ENCODE measurements around the gene MRAS.

The MRAS gene

GRCh38 chr3:138381950-138382715 is 33.8 kb downstream of the MRAS start:
- FAIRE-seq: no peak
- DNase-seq (ENCODE audit: insufficient read length): no peak
- TF ChIP-seq POLR2A (IDR thresholded peaks at IDR 0.05; ENCODE audit: low read depth, low read length) (no peak), POLR2AphosphoS5 (IDR thresholded peaks at IDR 0.05; ENCODE audit: low read depth, low read length) (no peak), TAF1 (IDR thresholded peaks at IDR 0.05; ENCODE audit: borderline replicate concordance, low read depth, low read length) (no peak)

DNA sequence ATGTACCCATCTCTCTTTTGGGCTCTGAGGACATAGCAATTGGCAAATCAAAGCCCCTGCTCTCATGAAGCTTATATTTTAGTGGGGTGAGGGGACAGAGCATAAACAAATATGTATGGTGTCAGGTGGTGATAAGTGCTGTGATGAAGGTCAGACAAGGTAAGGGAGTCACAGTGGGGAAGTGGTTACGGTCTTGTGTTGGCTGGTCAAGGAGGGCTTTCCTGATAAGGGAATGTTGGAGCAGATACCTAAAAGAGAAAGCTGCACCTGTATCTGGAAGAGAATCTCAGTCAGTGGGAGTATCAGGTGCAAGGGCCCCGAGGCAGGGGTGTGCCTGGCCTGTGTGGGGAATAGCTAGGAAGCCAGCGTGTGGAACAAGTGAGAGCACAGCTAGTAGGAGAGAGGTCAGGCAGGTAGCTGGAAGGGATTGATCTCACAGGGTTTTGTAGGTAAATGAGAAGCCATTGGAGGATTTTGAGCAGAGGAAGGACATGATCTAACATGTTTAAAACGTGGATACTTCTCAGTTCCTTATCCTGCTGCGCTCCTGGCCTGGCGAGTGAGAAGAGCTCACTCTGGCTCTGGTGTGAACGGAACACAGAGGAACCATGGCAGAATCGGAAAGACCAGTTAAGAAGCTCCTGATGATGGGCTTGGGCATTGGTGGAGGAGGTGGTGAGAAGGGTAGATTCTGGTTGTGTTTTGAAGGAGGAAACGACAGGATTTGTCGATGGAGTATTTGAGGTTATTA is 35.5 kb downstream of the MRAS start:
- DNase-seq (ENCODE audit: insufficient read length) (no peak), FAIRE-seq (no peak)
- TF ChIP-seq TAF1 (IDR thresholded peaks at IDR 0.05; ENCODE audit: borderline replicate concordance, low read depth, low read length) (no peak), POLR2A (IDR thresholded peaks at IDR 0.05; ENCODE audit: low read depth, low read length) (no peak), POLR2AphosphoS5 (IDR thresholded peaks at IDR 0.05; ENCODE audit: low read depth, low read length) (no peak)

DNA sequence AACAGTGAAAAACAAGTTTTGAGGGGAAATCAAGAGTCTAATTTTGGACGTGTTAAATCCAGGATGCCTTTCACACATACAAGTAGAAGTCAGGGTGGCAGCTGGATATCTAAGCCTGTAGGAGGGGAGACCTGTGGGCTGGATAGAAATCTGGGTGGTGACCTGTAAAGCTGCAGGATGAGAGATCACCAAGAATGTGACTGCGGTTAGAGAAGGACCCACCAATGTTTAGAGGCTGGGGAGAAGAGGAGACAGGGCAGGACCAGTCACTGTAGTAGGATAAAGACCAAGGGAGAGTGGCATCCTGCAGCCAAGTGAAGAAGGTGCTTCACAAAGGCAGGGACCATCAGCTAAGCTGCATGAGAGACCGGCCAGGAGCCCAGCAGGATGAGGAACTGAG is 36.2 kb downstream of the MRAS start:
- TF ChIP-seq POLR2AphosphoS5 (IDR thresholded peaks at IDR 0.05; ENCODE audit: low read depth, low read length): no peak
- TF ChIP-seq POLR2A (IDR thresholded peaks at IDR 0.05; ENCODE audit: low read depth, low read length): no peak
- no peak for TF ChIP-seq TAF1 (IDR thresholded peaks at IDR 0.05; ENCODE audit: borderline replicate concordance, low read depth, low read length)
- FAIRE-seq: no peak
- DNase-seq (ENCODE audit: insufficient read length): no peak

GRCh38 chr3:138384976-138385375 is 36.6 kb downstream of the MRAS start:
- FAIRE-seq: no peak
- TF ChIP-seq POLR2A (IDR thresholded peaks at IDR 0.05; ENCODE audit: low read depth, low read length) (no peak), POLR2AphosphoS5 (IDR thresholded peaks at IDR 0.05; ENCODE audit: low read depth, low read length) (no peak), TAF1 (IDR thresholded peaks at IDR 0.05; ENCODE audit: borderline replicate concordance, low read depth, low read length) (no peak)
- no peak for DNase-seq (ENCODE audit: insufficient read length)

DNA sequence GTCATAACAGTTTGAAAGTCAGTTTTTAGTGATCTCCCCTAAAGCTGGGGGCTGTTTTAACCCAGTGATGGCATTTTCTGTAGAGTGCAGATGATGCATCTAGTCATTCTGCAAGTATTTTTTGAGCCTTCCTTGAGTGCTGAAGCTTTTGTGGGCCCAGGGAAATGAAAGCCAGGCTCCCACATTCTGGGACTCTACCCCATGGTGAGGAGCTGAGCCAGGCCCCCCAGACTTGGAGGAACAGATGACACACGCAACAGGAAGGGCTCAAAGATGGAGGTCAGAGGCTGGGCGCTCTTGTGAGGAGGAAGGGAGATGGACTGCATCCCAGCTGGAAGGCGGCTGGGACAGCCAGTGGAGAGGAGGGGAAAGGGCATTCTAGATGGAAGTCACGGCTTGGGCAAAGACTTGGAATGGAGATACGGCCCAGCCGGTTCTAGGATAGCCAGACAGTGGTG is 40.8 kb downstream of the MRAS start:
- DNase-seq (ENCODE audit: insufficient read length) (no peak), FAIRE-seq (no peak)
- TF ChIP-seq POLR2A (IDR thresholded peaks at IDR 0.05; ENCODE audit: low read depth, low read length) (no peak), POLR2AphosphoS5 (IDR thresholded peaks at IDR 0.05; ENCODE audit: low read depth, low read length) (no peak), TAF1 (IDR thresholded peaks at IDR 0.05; ENCODE audit: borderline replicate concordance, low read depth, low read length) (no peak)

DNA sequence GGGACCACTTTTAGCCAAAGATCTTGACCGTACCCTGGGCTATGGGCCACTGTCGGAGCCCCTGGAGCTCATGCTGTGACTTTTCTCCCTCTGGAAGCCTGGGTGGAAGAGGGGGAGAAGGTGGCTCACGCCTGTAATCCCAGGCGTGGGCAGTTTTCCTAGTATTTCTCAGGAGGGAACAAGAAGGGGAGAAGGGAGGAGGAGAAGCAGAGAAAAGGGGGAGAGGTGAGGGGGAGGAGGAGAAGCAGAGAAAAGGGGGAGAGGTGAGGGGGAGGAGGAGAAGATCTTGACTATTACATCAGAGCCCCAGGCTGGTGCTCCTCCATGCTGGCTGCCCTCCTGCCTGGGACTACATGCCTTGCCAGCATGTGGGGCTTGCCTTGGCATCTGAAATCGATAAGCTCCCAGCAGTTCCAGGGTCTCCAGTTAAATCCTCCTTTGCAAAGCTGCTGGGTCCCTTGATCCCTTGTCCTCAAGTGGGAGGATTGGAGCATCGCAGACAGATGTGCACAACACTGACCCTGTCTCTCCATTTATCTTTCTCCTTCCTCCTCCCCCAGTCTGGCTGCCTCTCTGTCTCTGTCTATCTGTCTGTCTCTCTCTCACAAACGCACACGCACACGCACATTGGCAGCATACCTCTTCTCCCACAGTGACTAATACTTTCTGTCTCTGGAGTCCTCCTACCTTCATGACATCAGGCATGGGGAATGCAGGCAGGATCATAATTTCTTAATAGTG is 41.6 kb downstream of the MRAS start:
- FAIRE-seq: no peak

GRCh38 chr3:138390582-138390932 is 42.2 kb downstream of the MRAS start:
- FAIRE-seq: no peak
- no peak for DNase-seq (ENCODE audit: insufficient read length)
- TF ChIP-seq POLR2AphosphoS5 (IDR thresholded peaks at IDR 0.05; ENCODE audit: low read depth, low read length): no peak
- no peak for TF ChIP-seq TAF1 (IDR thresholded peaks at IDR 0.05; ENCODE audit: borderline replicate concordance, low read depth, low read length)
- TF ChIP-seq POLR2A (IDR thresholded peaks at IDR 0.05; ENCODE audit: low read depth, low read length): no peak

More for the DNA sequence above, 41.6 kb downstream of the MRAS start:
- DNase-seq (ENCODE audit: insufficient read length): no peak
- TF ChIP-seq POLR2AphosphoS5 (IDR thresholded peaks at IDR 0.05; ENCODE audit: low read depth, low read length): no peak
- no peak for TF ChIP-seq POLR2A (IDR thresholded peaks at IDR 0.05; ENCODE audit: low read depth, low read length)

- no peak for TF ChIP-seq POLR2AphosphoS5 (IDR thresholded peaks at IDR 0.05; ENCODE audit: low read depth, low read length)
- no peak for TF ChIP-seq TAF1 (IDR thresholded peaks at IDR 0.05; ENCODE audit: borderline replicate concordance, low read depth, low read length)
- no peak for TF ChIP-seq POLR2A (IDR thresholded peaks at IDR 0.05; ENCODE audit: low read depth, low read length)
- DNase-seq (ENCODE audit: insufficient read length): no peak
- no peak for FAIRE-seq
Measured at GRCh38 chr3:138394156-138394555, 45.8 kb downstream of the MRAS start.

DNA sequence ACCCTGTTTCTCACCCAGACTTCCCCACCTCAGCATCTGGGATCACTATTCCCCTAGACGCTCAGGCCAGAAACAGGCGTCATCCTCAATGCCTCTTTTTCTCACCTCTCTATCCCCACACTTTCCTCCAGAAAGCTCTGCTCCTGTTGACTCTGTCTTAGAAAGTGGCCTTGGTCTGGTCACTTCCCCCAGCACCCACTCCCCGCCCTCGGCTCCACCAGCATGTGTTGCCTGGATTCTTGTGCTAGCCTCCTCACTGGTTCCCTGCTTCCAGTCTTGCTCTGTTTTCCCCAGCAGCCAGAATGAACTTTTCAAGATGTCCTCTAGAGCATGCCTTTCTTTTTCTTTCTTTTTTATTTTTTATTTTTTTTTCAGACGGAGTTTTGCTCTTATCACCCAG is 46.3 kb downstream of the MRAS start:
- no peak for TF ChIP-seq POLR2A (IDR thresholded peaks at IDR 0.05; ENCODE audit: low read depth, low read length)
- no peak for TF ChIP-seq TAF1 (IDR thresholded peaks at IDR 0.05; ENCODE audit: borderline replicate concordance, low read depth, low read length)
- no peak for TF ChIP-seq POLR2AphosphoS5 (IDR thresholded peaks at IDR 0.05; ENCODE audit: low read depth, low read length)
- no peak for FAIRE-seq
- no peak for DNase-seq (ENCODE audit: insufficient read length)

DNA sequence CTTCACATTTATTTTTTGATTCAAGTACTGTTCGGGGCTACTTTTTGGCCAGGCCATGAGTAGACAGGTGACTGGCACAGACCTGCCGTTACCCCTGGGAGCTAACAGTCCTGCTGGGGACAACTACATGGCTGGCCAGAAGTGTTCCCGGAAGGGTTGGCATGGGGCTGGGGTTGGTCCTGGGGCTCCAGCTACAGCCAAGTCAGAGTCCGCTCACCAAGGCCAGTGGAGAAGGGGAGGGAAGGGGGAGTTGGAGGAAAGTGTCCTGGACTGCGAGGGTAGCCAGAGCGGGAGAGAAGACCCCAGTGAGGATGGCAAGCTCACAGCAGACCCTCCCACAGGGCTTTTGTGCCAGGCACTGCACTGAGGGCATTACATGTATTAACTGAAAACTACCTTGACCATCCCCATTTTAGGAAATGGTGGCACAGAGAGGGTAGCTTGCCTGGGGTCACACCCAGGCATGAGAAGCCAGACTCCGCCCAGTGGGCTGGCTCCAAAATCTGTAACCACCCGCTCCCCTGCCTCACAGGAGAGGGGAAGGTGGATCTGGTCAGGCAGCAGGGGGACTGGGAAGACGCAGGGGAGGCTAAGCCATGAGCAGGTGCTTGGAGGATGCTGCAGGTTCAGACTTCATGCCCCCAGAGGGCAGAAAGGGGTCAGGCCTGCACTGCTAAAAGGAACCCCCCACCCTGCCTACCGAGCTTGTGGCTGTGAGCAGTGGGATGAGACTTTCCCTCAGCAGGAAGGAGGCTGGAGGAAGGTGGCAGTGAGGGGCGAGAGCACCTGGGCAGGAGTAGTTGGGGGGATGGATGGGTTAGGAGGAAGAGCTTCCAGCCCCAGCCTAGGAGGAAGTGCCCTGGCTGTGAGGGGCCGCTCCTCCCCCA is 47.7 kb downstream of the MRAS start:
- TF ChIP-seq POLR2AphosphoS5 (IDR thresholded peaks at IDR 0.05; ENCODE audit: low read depth, low read length) (no peak), TAF1 (IDR thresholded peaks at IDR 0.05; ENCODE audit: borderline replicate concordance, low read depth, low read length) (no peak), POLR2A (IDR thresholded peaks at IDR 0.05; ENCODE audit: low read depth, low read length) (no peak)
- no peak for FAIRE-seq
- DNase-seq (ENCODE audit: insufficient read length): no peak

All from GM12892 (cell line).